Stimulated activated CD4-positive, alpha-beta T cell treated with anti-CD3 and anti-CD28 coated beads, Interleukin-2, amount 100 ng/mL, for 4 hours (primary cell): Measurements from ENCODE around the gene SZRD1.

Source experiments
- DNase-seq: peaks from one replicate; pipeline ENCODE4 v3.0.0-alpha.2; 2020; ENCODE audit warnings: low read depth

Gene SZRD1

GRCh38 chr1:16367968-16368890 is 1.2 kb downstream of the SZRD1 start:
- no peak for DNase-seq

GRCh38 chr1:16369821-16370220 is 2.8 kb downstream of the SZRD1 start:
- DNase-seq = no peak

DNA sequence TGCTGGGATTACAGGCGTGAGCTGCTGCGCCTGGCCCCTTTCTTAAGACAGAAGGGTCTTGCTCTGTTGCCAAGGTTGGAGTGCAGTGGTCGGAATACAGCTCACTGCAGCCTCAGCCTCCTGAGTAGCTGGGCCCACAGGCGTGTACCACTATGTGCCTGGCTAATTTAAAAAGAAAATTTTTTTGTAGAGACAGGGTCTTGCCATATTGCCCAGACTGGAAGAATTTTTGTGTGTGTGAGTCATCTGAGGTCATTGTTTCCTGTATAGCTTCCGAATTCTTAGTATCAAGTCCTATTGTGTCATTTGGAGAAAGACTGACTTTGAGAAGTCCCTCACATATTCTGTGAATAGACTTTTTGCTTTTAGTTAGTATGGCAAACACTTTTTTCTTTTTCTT is 4.7 kb downstream of the SZRD1 start:
- no peak for DNase-seq

- DNase-seq = no peak
These were observed 5.7 kb downstream of the SZRD1 start for GRCh38 chr1:16372535-16373285.

- DNase-seq = no peak
These were observed 7.2 kb downstream of the SZRD1 start for GRCh38 chr1:16374266-16374665.

GRCh38 chr1:16375521-16376340 is 8.7 kb downstream of the SZRD1 start:
- DNase-seq = no peak

GRCh38 chr1:16376971-16377370 is 9.9 kb downstream of the SZRD1 start:
- DNase-seq = no peak

- DNase-seq = no peak
These were observed 11.4 kb downstream of the SZRD1 start for GRCh38 chr1:16378443-16378842.

- no peak for DNase-seq
These were observed 13.8 kb downstream of the SZRD1 start for GRCh38 chr1:16380868-16381267.

- DNase-seq = no peak
These were observed 16.8 kb downstream of the SZRD1 start for GRCh38 chr1:16383888-16384287.

GRCh38 chr1:16385659-16386453 is 18.8 kb downstream of the SZRD1 start:
- no peak for DNase-seq

DNA sequence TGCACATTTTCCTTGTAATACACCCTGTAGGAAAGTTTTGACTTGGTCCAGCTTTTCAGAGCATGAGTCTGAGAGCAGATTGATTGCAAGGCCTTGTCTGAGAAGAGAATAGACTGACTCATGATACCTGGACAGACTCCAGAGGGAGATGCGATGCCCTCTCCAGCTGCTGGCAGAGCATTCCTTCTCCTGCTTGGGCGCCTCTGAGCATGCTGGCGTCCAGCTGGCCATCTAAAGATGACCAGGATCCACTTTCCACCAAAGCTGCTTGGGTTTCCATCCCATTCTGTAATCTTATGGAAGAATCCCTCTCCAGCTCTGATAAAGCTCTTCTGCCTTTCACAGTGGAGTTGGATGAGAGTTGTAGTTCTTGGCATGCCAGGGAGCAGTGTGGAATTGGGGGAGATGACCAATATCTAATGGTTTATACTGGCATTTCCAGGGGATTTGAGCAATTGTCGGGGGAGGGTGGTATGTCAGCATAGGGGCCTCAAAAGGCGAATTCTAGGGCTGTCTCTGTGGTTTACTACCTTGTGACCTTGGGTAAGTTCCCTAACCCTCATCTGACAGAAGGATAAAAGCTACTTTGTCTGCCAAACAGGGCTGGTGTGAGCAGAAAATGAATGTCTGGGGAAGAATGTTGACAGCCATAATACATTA is 19.5 kb downstream of the SZRD1 start:
- no peak for DNase-seq

GRCh38 chr1:16387201-16388188 is 20.5 kb downstream of the SZRD1 start:
- no peak for DNase-seq

GRCh38 chr1:16391411-16391810 is 24.4 kb downstream of the SZRD1 start:
- no peak for DNase-seq

DNA sequence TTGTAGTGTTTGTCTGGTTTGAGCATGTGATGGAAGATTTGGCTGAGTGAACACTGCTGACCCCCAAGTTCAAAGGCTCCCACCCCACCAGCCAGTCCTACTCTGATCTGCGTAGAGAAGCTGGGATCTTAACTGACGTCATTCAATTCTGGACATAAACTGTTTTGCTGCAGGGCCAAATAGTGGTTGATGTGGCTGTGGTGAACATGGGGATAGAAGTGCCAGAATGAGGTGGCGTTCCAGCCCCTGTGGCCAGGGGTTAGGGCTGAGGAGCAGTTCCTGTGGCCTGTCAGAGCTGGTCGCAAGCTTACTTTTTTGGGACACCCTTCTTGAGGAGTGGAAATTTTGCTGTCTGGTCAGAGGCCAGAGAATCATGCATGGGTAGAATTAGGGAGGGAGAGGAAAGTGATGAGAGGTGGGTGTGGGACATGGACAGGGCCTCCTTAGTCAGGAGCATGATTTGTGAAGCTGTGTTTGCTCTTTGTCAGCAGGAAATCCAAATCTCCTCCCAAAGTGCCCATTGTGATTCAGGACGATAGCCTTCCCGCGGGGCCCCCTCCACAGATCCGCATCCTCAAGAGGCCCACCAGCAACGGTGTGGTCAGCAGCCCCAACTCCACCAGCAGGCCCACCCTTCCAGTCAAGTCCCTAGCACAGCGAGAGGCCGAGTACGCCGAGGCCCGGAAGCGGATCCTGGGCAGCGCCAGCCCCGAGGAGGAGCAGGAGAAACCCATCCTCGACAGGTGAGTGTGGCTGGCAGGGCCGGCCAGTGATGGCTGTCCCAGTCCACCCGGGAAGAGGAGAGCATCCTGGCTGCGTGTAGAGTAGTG is 25.9 kb downstream of the SZRD1 start:
- no peak for DNase-seq

GRCh38 chr1:16393570-16394521 is 26.8 kb downstream of the SZRD1 start:
- DNase-seq = no peak

DNA sequence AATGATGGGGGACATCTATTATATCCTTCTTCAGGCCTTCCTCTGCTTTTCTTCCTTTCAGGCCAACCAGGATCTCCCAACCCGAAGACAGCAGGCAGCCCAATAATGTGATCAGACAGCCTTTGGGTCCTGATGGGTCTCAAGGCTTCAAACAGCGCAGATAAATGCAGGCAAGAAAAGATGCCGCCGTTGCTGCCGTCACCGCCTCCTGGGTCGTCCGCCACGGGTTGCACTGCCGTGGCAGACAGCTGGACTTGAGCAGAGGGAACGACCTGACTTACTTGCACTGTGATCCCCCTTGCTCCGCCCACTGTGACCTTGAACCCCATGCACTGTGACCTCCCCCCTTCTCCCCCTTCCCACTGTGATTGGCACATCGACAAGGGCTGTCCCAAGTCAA is 27.9 kb downstream of the SZRD1 start:
- DNase-seq = no peak

DNA sequence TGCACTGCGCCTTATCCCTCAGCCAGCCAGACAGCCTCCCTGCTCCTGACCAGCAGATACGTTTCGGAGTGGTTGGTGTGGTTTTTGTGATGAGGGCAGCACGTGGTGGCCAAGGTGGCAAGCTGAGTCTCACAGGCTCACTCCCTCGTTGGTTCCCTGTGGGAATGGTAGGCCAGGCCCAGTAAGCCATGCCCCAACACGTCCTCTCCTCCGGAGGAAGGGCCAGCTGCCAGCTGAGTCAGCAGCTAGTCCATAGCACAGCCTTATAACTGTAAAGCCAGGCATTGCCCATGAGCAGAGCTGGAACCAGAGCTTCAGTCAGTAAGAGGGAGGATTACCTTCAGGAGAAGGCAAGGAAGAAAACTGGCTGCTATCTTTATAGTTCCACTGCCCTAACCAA is 29.5 kb downstream of the SZRD1 start:
- no peak for DNase-seq
